GM12872 (cell line): ENCODE measurements around the gene DCTN1.

ENCODE experiments used
- TF ChIP-seq, protein P1 (sequence below): IDR thresholded peaks from 3 replicates; pipeline ENCODE4 v1.5.1; 2011; ENCODE audit warnings: low read depth, mild to moderate bottlenecking, low read length, moderate library complexity; ENCODE audit not compliant: insufficient read depth

The DCTN1 gene

DNA sequence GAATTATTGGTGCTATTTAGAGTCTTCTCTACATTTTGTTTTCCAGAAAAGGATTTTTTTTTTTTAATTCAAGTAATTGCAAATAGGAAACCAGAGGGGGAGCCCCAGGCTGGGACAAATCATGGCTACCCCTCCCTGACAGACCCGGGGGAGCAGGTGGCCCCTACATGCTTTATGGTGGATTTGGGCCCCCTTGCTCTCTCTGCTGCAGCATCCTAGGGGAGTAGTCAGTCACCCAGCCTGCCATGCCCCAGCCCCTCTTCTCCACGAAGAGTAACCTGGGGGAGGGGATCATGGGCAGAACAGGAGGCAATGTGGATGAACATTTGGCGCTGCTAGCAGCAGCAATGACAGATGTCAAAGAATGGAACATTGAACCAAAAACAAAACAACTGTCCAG lies 36.7 kb upstream of the DCTN1 start:
- TF ChIP-seq, protein P1, sequence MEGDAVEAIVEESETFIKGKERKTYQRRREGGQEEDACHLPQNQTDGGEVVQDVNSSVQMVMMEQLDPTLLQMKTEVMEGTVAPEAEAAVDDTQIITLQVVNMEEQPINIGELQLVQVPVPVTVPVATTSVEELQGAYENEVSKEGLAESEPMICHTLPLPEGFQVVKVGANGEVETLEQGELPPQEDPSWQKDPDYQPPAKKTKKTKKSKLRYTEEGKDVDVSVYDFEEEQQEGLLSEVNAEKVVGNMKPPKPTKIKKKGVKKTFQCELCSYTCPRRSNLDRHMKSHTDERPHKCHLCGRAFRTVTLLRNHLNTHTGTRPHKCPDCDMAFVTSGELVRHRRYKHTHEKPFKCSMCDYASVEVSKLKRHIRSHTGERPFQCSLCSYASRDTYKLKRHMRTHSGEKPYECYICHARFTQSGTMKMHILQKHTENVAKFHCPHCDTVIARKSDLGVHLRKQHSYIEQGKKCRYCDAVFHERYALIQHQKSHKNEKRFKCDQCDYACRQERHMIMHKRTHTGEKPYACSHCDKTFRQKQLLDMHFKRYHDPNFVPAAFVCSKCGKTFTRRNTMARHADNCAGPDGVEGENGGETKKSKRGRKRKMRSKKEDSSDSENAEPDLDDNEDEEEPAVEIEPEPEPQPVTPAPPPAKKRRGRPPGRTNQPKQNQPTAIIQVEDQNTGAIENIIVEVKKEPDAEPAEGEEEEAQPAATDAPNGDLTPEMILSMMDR: no peak

DNA sequence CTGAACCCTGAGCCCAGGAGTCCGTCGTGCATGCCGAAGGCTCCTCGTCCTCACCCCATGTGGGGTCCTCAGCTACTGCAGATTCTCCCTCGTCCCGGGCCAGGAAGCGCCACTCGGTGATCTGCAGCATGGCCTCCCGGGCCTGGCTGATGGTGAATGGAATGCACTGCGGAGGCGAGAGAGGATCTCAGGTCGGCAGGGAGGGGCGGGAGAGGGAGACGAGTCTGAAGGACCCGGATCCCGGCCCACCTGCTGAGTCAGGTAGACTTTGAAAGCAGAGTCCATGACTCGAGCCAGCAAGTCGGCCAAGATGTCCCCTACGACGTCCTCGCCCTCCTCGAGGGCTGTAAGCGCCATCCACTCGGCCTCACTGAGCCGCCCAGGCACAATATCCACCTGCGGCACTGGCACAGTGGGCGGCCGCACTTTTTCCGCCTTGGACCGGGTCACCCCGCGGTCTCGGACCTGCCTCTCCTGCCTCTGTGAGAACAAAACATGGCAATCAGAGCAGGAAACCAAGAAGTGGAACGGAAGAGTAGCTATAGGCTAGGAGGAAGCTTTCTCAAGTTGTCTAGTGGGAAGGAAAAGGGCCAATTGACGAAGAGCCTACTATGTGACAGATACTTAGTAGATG lies 35.8 kb upstream of the DCTN1 start:
- TF ChIP-seq, protein P1: no peak

DNA sequence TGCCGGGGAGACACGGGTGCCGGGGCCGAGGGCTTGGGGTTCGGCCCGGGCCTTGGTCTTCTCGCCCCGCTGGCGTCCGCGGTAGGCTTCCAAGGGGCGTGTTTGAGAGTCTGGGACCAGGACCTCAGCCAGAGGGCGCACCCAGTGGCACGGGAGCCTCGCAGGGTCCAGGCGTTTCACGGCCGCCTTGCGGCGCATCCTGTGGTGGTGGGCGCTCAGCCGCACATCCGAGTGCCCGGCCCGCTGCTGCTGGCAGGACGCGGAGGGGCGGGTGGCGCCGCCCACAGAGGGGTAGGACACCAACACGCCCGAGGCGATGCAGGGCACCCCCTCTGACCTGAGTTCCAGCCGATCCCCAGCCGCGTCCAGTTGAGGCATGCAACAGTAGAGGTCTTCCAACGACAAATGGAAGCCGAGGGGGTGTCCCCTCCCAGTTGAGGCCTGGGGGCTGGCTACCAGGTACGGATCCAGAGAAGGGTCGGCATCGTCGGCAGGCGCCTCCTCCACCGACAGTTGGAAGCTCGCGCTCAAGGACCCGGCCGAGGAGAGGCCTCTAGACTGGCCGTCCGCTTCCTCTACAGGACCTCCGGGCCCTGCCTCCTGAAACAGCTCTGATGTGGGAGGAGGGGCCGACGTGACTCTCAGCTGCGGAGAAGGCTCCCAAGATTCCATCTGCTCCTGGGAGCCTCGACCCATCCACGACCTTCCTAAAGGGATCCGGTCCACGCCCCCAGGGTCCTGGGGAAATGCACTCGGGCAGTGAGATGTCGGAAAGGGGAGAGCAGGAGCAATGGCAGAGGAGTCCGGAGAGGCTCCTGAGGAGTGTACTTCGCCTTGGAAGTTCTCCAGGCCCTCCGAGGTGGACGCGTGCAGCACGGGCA lies 35.0 kb upstream of the DCTN1 start:
- TF ChIP-seq, protein P1: peak; percentile 29; the same call in 1 of the 3 replicates

DNA sequence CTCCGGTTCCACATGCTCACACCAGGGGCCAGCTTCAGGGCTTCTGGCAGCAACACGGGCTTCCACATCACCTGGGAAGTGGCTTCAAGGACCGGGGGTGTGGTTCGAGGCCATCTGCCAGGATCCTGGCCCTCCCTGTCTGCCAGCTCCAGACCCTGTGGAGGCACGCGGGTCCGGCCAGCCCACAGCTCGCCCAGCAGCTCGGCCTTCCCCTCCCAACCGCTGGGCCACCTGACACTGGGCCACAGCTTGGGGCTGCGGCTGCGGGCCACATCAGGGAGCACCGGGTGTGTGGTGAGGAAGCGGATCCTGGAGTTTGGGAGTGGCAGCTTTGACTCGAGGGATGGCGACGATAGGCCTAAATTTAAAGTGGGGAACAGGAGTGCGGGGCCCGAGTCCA lies 34.3 kb upstream of the DCTN1 start:
- TF ChIP-seq, protein P1: no peak

DNA sequence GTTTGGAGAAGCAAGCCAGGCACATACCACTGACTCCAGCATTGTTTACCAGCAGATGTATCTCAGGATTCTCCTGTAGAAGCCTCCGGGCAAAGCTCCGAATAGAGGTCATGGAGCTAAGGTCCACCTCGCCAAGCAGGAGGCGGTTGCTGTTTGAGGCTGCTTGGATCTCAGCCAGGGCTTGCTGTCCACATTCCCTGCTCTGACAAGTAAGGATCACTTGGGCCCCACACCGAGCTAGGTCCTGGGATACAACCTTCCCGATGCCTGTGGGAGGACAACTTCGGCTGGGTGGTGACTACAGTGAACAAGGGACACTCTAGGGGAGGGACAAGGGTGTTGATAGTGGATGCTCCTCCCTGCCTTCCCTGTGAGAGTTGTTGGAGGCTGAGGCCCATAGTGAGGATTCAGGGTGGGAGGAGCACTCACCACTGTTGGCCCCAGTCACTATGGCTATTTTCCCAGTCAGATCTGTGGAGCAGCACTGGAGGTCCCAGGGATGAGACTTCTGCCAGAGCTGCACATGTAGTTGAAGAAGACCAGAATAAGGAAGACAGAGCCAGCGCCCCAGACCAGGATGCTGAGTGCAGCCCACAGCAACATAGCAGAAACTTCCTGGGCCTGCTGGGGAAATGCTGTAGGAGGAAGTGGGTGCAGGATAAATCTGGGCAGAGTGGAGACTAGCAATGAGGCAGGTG lies 33.0 kb upstream of the DCTN1 start:
- TF ChIP-seq, protein P1: no peak

DNA sequence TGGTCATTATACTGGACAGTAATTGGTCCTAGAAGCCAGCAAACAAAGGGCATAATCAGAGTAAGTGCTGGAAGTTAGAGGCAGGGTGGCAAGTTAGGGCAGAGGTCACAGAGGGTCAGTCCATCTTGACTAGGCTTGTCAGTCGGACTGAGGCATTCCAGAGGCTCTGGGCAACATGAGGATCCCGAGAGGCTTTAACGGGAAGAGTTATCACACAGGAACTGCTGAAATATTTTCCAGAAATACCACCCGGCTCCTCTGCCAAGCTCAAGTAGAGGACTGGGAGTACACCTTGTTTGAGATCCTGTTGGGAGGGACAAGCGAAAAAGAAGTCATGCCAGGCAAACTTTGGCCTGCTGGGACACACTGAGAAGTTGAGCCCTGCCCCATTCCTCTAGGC lies 27.6 kb upstream of the DCTN1 start:
- TF ChIP-seq, protein P1: no peak

DNA sequence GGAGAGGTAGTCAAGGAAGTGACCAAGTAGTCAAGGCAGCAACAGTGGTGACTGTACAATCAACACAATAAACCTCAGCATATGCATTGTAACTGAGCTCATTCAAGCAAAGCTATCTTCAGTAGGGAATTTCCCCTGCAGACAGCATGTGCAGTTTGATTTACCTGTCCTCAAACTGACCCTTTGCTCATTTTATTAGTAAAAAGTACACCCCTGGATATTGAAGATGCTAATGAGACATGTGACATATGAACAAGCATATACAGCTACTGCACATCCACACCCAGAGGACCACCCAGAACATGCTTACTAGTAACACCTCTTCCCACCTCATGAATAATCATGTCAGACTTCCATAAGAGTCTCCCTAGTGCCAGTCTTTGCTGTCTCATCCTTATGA lies 25.9 kb upstream of the DCTN1 start:
- TF ChIP-seq, protein P1: no peak
